Measurements from ENCODE around the gene CHMP1A.

Gene CHMP1A

DNA sequence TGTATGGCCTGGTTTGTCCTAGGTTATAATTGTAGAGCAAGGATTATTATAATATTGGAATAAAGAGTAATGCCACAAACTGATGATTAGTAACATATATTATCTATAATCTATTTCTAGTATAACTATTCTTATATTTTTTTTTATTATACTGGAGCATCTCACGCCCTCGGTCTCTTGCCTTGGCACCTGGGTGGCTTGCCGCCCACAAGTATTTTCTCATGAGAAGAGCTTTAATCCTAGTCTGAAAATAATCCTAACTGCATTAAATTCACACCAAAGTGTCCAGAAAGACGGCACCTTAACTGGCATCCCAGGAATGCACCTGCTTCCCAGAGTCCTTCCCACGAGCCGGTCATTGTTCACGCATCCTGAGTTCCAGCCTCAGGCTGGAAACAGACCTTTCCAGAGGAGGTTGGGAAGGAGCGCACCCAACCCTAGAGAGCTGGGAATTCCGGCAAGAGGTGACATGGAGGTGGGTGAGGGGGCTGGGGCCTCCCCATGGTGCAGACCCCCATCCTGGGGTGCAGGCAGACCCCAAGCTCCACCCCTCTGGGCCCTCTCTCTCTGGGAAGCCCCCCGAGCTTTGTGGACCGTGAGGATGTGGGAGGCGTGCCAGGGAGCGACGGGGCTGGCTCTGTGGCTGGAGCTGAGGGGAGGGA lies 15.9 kb downstream of the CHMP1A start:
- no peak for TF ChIP-seq FOXP2 (optimal IDR thresholded peaks at IDR 0.05; ENCODE audit: borderline replicate concordance, extremely low read depth, extremely low read length, insufficient read depth)
- TF ChIP-seq SIN3A (IDR thresholded peaks at IDR 0.05; ENCODE audit: borderline replicate concordance, insufficient read depth, low read length): no peak
- TF ChIP-seq TAF1 (IDR thresholded peaks at IDR 0.05; ENCODE audit: borderline replicate concordance, insufficient read depth, low read length): no peak

- TF ChIP-seq FOXP2 (optimal IDR thresholded peaks at IDR 0.05; ENCODE audit: borderline replicate concordance, extremely low read depth, extremely low read length, insufficient read depth) (no peak), SIN3A (IDR thresholded peaks at IDR 0.05; ENCODE audit: borderline replicate concordance, insufficient read depth, low read length) (no peak), TAF1 (IDR thresholded peaks at IDR 0.05; ENCODE audit: borderline replicate concordance, insufficient read depth, low read length) (no peak), POLR2AphosphoS5 (IDR thresholded peaks at IDR 0.05; ENCODE audit: low read depth, low read length) (no peak)
- TF ChIP-seq, protein P1, sequence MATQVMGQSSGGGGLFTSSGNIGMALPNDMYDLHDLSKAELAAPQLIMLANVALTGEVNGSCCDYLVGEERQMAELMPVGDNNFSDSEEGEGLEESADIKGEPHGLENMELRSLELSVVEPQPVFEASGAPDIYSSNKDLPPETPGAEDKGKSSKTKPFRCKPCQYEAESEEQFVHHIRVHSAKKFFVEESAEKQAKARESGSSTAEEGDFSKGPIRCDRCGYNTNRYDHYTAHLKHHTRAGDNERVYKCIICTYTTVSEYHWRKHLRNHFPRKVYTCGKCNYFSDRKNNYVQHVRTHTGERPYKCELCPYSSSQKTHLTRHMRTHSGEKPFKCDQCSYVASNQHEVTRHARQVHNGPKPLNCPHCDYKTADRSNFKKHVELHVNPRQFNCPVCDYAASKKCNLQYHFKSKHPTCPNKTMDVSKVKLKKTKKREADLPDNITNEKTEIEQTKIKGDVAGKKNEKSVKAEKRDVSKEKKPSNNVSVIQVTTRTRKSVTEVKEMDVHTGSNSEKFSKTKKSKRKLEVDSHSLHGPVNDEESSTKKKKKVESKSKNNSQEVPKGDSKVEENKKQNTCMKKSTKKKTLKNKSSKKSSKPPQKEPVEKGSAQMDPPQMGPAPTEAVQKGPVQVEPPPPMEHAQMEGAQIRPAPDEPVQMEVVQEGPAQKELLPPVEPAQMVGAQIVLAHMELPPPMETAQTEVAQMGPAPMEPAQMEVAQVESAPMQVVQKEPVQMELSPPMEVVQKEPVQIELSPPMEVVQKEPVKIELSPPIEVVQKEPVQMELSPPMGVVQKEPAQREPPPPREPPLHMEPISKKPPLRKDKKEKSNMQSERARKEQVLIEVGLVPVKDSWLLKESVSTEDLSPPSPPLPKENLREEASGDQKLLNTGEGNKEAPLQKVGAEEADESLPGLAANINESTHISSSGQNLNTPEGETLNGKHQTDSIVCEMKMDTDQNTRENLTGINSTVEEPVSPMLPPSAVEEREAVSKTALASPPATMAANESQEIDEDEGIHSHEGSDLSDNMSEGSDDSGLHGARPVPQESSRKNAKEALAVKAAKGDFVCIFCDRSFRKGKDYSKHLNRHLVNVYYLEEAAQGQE (IDR thresholded peaks at IDR 0.05; ENCODE audit: insufficient read depth in 1 of 2, low read depth in 2 of 2, low read length in 2 of 2): no peak
Measured at GRCh38 chr16:89639385-89639784, 18.1 kb downstream of the CHMP1A start.

- TF ChIP-seq, protein P1 (IDR thresholded peaks at IDR 0.05; ENCODE audit: insufficient read depth in 1 of 2, low read depth in 2 of 2, low read length in 2 of 2): no peak
- no peak for TF ChIP-seq POLR2AphosphoS5 (IDR thresholded peaks at IDR 0.05; ENCODE audit: low read depth, low read length)
- TF ChIP-seq FOXP2 (optimal IDR thresholded peaks at IDR 0.05; ENCODE audit: borderline replicate concordance, extremely low read depth, extremely low read length, insufficient read depth): no peak
- no peak for TF ChIP-seq TAF1 (IDR thresholded peaks at IDR 0.05; ENCODE audit: borderline replicate concordance, insufficient read depth, low read length)
- no peak for TF ChIP-seq SIN3A (IDR thresholded peaks at IDR 0.05; ENCODE audit: borderline replicate concordance, insufficient read depth, low read length)
Measured at GRCh38 chr16:89638455-89638854, 19.1 kb downstream of the CHMP1A start.

DNA sequence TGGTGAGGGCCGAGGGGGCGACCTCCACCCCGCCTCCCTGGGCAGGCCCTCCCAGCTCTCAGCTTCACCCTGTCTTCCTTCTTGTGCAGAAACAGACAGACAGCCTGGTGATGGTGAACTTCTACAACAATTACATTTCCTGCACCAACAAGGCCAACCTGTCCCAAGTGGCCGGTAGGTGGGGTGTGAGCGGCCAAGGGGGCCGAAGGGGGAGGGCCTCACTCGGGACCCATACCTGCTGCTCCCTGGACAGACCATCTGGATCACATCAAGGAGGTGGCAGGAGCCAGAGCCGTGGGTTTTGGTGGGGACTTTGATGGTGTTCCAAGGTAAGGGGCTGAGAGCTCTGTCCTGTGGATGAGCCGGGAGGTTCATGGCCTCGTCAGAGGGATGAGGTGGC lies 20.1 kb downstream of the CHMP1A start:
- TF ChIP-seq, protein P1 (IDR thresholded peaks at IDR 0.05; ENCODE audit: insufficient read depth in 1 of 2, low read depth in 2 of 2, low read length in 2 of 2): no peak
- TF ChIP-seq POLR2AphosphoS5 (IDR thresholded peaks at IDR 0.05; ENCODE audit: low read depth, low read length) (no peak), FOXP2 (optimal IDR thresholded peaks at IDR 0.05; ENCODE audit: borderline replicate concordance, extremely low read depth, extremely low read length, insufficient read depth) (no peak), SIN3A (IDR thresholded peaks at IDR 0.05; ENCODE audit: borderline replicate concordance, insufficient read depth, low read length) (no peak), TAF1 (IDR thresholded peaks at IDR 0.05; ENCODE audit: borderline replicate concordance, insufficient read depth, low read length) (no peak)

- TF ChIP-seq SIN3A (IDR thresholded peaks at IDR 0.05; ENCODE audit: borderline replicate concordance, insufficient read depth, low read length) (no peak), TAF1 (IDR thresholded peaks at IDR 0.05; ENCODE audit: borderline replicate concordance, insufficient read depth, low read length) (no peak), POLR2AphosphoS5 (IDR thresholded peaks at IDR 0.05; ENCODE audit: low read depth, low read length) (no peak)
- TF ChIP-seq, protein P1 (IDR thresholded peaks at IDR 0.05; ENCODE audit: insufficient read depth in 1 of 2, low read depth in 2 of 2, low read length in 2 of 2): no peak
Measured at GRCh38 chr16:89636663-89637062, 20.8 kb downstream of the CHMP1A start.

All from PFSK-1 (cell line).